Breast epithelium (tissue), 4 donors: ENCODE data around the gene TBC1D20. TPM values are rescaled to one million over a fixed set of nuclear protein-coding genes. Genes with fewer than 3 reads are reported as not detected.
"Not testable (repeated sequence)": the region's sequence is repeated elsewhere in the genome, so short reads cannot be mapped to it uniquely, and the experiment has no call there.

Experiments used
- DNase-seq, 2 donors: peaks; one replicate each; pipeline ENCODE4 v3.0.0-alpha.2; 2019; ENCODE audit warnings: low spot score in 2 of 2
- H3K27ac ChIP-seq, 2 donors: fragments of 200-600 bp; sonication (generic) in 1 of 2; one replicate each; pipeline ENCODE4 v1.5.1; 2016 to 2019; ENCODE audit warnings: mild to moderate bottlenecking in 1 of 2
- H3K27me3 ChIP-seq, 2 donors: fragments of 200-600 bp; sonication (generic) in 1 of 2; one replicate each; pipeline versions ENCODE4 v1.5.1 to v1.6.0; 2017 to 2019; ENCODE audit warnings: control low read depth in 1 of 2, mild to moderate bottlenecking in 1 of 2
- H3K36me3 ChIP-seq: fragments of 200-600 bp; one replicate; pipeline ENCODE4 v1.5.1; 2019
- H3K4me1 ChIP-seq, 2 donors: fragments of 200-600 bp; sonication (generic); one replicate each; pipeline ENCODE4 v1.5.1; 2016 to 2019; ENCODE audit warnings: control low read depth in 1 of 2
- H3K4me3 ChIP-seq, 3 donors: fragments of 200-600 bp; sonication (generic); 1 replicate in 2 of 3; 2 replicates in 1 of 3; pipeline ENCODE4 v1.5.1; 2016 to 2019; ENCODE audit warnings: mild to moderate bottlenecking in 3 of 3, moderate library complexity in 2 of 3
- H3K9me3 ChIP-seq, 2 donors: fragments of 200-600 bp; sonication (generic) in 1 of 2; one replicate each; pipeline ENCODE4 v1.5.1; 2016 to 2019; ENCODE audit warnings: control low read depth in 1 of 2
- POLR2A ChIP-seq: fragments of 450-650 bp; IDR thresholded peaks from one replicate; pipeline ENCODE4 v1.6.1; 2016; ENCODE audit warnings: antibody characterized with exemption, mild to moderate bottlenecking, moderate library complexity
- POLR2AphosphoS5 ChIP-seq, 3 donors: sonication (generic); formaldehyde crosslinking; IDR thresholded peaks; one replicate each; pipeline ENCODE4 v1.6.1; 2017; ENCODE audit warnings: antibody characterized with exemption in 3 of 3
- intact Hi-C: fragments of 100-400 bp; cut with DNase I; formaldehyde crosslinking; loops from one replicate; pipeline ENCODE4 v1.15.1; 2023; ENCODE audit warnings: low total_unique reads
- total RNA-seq, 3 donors: library from RNA; depleted of rRNA; stranded (reverse); fragments of >200 nt; gene quantifications; one replicate each; pipeline ENCODE4 v1.1.0, GENCODE V29; 2016
- TF ChIP-seq, protein P1 (sequence below), 3 donors: fragments of 450-650 bp; IDR thresholded peaks; one replicate each; pipeline ENCODE4 v1.5.1; 2016 to 2017; ENCODE audit warnings: antibody characterized with exemption in 3 of 3, mild to moderate bottlenecking in 3 of 3, moderate library complexity in 3 of 3

The TBC1D20 gene
- total RNA-seq, 3 donors from 2014 or later: 37.7 to 56.6 (median 42.3) TPM

DNA sequence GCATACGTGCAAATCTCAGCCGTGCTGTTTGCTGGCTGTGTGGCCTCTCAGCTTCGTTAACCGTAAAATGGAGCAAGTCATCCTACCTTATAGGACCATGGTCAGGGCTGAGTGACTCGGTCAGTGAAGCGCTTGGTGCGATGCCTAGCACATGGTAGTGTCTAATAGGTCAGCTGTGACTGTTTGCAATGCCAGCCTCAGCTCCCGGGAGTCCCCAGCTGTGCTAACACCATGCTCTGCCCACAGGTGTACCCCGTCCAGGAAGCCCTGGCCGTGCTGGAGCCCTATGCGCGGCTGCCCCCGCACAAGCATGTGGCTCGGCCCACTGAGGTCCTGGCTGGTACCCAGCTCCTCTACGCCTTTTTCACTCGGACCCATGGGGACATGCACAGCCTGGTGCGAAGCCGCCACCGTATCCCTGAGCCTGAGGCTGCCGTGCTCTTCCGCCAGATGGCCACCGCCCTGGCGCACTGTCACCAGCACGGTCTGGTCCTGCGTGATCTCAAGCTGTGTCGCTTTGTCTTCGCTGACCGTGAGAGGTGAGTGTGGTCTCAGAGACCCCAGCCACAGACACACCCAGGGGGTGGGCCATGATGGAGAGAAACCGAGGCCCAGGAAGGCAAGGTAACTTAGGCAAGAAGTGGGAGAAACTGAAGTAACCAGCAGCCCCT is 71.2 kb downstream of the TBC1D20 start:
- Histone ChIP-seq H3K9me3 (no peaks in the 10 kb centered on the region), H3K27me3 (no peaks in the 10 kb centered on the region), H3K4me3 (no peak overlapping the region), H3K36me3 (no peaks in the 10 kb centered on the region), H3K27ac (no peak overlapping the region), H3K4me1 (no peaks in the 10 kb centered on the region)
- TF ChIP-seq, protein P1, sequence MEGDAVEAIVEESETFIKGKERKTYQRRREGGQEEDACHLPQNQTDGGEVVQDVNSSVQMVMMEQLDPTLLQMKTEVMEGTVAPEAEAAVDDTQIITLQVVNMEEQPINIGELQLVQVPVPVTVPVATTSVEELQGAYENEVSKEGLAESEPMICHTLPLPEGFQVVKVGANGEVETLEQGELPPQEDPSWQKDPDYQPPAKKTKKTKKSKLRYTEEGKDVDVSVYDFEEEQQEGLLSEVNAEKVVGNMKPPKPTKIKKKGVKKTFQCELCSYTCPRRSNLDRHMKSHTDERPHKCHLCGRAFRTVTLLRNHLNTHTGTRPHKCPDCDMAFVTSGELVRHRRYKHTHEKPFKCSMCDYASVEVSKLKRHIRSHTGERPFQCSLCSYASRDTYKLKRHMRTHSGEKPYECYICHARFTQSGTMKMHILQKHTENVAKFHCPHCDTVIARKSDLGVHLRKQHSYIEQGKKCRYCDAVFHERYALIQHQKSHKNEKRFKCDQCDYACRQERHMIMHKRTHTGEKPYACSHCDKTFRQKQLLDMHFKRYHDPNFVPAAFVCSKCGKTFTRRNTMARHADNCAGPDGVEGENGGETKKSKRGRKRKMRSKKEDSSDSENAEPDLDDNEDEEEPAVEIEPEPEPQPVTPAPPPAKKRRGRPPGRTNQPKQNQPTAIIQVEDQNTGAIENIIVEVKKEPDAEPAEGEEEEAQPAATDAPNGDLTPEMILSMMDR (IDR thresholded peaks at IDR 0.05): no peak
- no peak for TF ChIP-seq POLR2A
- TF ChIP-seq POLR2AphosphoS5 (IDR thresholded peaks at IDR 0.05): no peak
- intact Hi-C loops: no loop called here
- no peak for DNase-seq

DNA sequence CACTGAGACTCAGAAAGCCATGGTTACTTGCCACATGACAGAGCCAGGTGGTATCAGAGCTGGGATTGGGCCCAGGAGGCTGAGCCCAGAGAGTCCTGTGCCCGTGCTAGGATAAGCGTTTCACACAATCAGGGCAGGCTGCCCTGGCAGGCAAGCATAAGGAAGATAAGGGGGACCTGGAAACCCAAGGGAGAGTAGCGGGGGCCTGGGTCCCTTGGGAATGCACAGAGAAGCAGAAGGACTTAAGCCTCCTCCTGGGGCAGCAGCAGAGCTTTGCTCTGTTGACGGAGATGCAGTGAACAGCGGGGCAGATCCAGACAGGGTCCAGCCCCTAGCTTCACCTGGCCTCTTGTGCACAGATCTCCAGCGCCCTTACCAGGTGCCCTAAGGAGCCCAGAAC is 73.1 kb downstream of the TBC1D20 start:
- H3K9me3 ChIP-seq: no peaks in the 10 kb centered on the region
- intact Hi-C loops: no loop called here
- no peaks in the 10 kb centered on the region for H3K36me3 ChIP-seq
- no peak overlapping the region for H3K4me3 ChIP-seq
- no peak overlapping the region for H3K27ac ChIP-seq
- no peaks in the 10 kb centered on the region for H3K27me3 ChIP-seq
- TF ChIP-seq POLR2AphosphoS5 (IDR thresholded peaks at IDR 0.05): no peak
- no peak for TF ChIP-seq POLR2A
- TF ChIP-seq, protein P1 (IDR thresholded peaks at IDR 0.05): no peak
- DNase-seq: no peak
- no peaks in the 10 kb centered on the region for H3K4me1 ChIP-seq

DNA sequence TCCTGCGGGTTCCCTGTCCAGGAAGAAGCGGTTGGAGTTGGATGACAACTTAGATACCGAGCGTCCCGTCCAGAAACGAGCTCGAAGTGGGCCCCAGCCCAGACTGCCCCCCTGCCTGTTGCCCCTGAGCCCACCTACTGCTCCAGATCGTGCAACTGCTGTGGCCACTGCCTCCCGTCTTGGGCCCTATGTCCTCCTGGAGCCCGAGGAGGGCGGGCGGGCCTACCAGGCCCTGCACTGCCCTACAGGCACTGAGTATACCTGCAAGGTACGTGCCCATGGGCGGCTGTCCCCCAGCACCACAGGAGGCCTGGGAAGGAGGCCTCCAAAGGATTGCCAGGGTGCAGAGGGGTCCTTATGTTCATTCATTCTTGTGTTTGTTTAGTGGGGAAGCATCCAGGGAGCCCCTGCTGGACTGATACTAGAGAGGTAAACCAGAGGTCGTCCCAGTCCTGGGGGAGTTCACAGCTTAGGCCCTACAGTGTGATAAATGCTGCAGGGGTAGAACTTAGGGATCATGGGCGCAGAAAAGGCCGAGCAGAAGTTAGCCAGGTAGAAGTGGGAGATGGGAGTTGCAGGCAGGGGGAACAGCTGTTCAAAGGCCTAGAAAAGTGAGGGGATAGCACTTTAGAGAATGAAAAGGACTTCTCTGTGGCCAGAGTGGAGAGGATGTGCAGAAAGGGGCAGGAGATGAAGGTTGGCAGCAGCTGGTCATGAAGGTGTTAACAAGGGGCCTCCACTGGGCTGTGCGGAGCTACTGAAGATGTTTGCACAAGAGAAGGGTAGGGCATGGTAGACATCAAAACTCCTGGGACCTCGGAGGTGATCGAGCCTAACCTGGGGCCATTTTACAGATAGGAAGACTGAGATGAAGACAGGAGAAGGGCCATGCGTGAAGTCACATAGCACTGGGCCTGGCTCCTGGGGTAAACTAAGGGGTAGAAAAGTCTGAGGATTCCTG is 74.0 kb downstream of the TBC1D20 start:
- no peaks in the 10 kb centered on the region for H3K36me3 ChIP-seq
- H3K9me3 ChIP-seq: no peaks in the 10 kb centered on the region
- intact Hi-C loops: no loop called here
- TF ChIP-seq POLR2AphosphoS5 (IDR thresholded peaks at IDR 0.05) (no peak), POLR2A (no peak)
- TF ChIP-seq, protein P1 (IDR thresholded peaks at IDR 0.05): no peak
- no peaks in the 10 kb centered on the region for H3K27me3 ChIP-seq
- no peak overlapping the region for H3K4me3 ChIP-seq
- no peak for DNase-seq
- H3K27ac ChIP-seq: no peak overlapping the region
- no peaks in the 10 kb centered on the region for H3K4me1 ChIP-seq

DNA sequence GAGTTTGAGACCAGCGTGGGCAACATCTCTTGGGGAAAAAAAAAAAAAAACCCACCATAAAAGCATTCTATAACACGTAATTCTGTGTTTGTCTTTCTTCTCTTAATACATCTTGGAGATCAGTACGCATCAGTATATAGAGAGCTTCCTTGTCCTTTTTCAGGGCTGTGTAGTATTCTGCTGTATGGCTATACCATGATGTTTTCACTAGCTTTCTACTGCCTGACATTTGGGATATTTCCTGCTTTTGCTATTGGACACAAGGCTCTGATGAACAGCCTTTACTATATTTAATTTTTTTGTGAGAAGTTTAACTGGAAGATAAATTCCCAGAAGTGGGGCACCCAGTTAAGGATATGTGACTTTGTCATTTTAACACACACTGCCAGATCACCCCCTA is 74.8 kb downstream of the TBC1D20 start:
- no peak for DNase-seq
- H3K4me1 ChIP-seq: no peaks in the 10 kb centered on the region
- H3K4me3 ChIP-seq: no peak overlapping the region
- H3K9me3 ChIP-seq: no peaks in the 10 kb centered on the region
- no peak overlapping the region for H3K27ac ChIP-seq
- TF ChIP-seq POLR2A: no peak
- no peak for TF ChIP-seq POLR2AphosphoS5 (IDR thresholded peaks at IDR 0.05)
- TF ChIP-seq, protein P1 (IDR thresholded peaks at IDR 0.05): no peak
- no peaks in the 10 kb centered on the region for H3K36me3 ChIP-seq
- no peaks in the 10 kb centered on the region for H3K27me3 ChIP-seq
- intact Hi-C loops: no loop called here

DNA sequence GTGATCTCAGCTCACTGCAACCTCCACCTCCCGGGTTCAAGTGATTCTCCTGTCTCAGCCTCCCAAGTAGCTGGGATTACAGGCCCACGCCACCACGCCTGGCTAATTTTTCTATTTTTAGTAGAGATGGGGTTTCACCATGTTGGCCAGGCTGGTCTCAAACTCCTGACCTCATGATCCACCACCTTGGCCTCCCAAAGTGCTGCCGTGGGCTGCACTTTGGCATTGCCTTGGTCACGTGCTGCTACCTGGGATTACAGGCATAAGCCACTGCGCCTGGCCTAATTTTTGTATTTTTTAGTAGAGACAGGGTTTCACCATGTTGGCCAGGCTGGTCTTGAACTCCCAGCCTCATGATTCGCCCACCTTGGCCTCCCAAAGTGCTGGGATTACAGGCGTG is 75.7 kb downstream of the TBC1D20 start:
- H3K4me3 ChIP-seq, H3K9me3 ChIP-seq, H3K27ac ChIP-seq, H3K27me3 ChIP-seq, H3K36me3 ChIP-seq, H3K4me1 ChIP-seq, DNase-seq, intact Hi-C loops: not testable (repeated sequence)

Other genes with a start within 250 kb of the TBC1D20 start
- gene DEFB129, start 235.3 kb downstream of the TBC1D20 start, total RNA-seq: not detected
- gene DEFB132, start 204.8 kb downstream of the TBC1D20 start, total RNA-seq: under 1 TPM; 0.29 to 0.96 (median 0.33) TPM
- gene C20orf96, start 171.8 kb downstream of the TBC1D20 start, total RNA-seq: 1 to 10 TPM; 2.6 to 9.2 (median 6.1) TPM
- gene ZCCHC3, start 165.0 kb downstream of the TBC1D20 start, total RNA-seq: 10 to 100 TPM; 10.1 to 14.0 (median 11.5) TPM
- 1 to 10 TPM; 1.1 to 3.7 (median 3.3) TPM for gene SOX12, start 137.0 kb downstream of the TBC1D20 start, total RNA-seq
- gene NRSN2, start 115.4 kb downstream of the TBC1D20 start, total RNA-seq: 10 to 100 TPM in 2 of 3 donors, 1 to 10 TPM in 1; 9.4 to 22.3 (median 21.8) TPM
- gene TRIB3, start 81.8 kb downstream of the TBC1D20 start, total RNA-seq: 10 to 100 TPM in 2 of 3 donors, 1 to 10 TPM in 1; 4.5 to 18.0 (median 14.5) TPM
- 10 to 100 TPM; 61.3 to 69.5 (median 66.2) TPM for gene RBCK1, start 54.2 kb downstream of the TBC1D20 start, total RNA-seq
- gene CSNK2A1, start 81.3 kb upstream of the TBC1D20 start, total RNA-seq: 10 to 100 TPM; 55.0 to 90.9 (median 77.7) TPM
- gene TCF15, start 147.8 kb upstream of the TBC1D20 start, total RNA-seq: 1 to 10 TPM in 2 of 3 donors, under 1 TPM in 1; 0.44 to 2.6 (median 1.1) TPM
- 10 to 100 TPM; 16.2 to 30.2 (median 21.1) TPM for gene SRXN1, start 190.7 kb upstream of the TBC1D20 start, total RNA-seq
- not detected for gene SCRT2, start 213.3 kb upstream of the TBC1D20 start, total RNA-seq